Ovary (tissue), 3 donors: Measurements from ENCODE around the gene INSIG1.

Experiments used
- CTCF ChIP-seq, 3 donors: fragments of 450-650 bp in 2 of 3; fragments of 200-600 bp in 1 of 3; IDR thresholded peaks; one replicate each; pipeline versions ENCODE4 v1.5.1 to v1.8.0; 2016 to 2022; ENCODE audit warnings: antibody characterized with exemption in 3 of 3, mild to moderate bottlenecking in 1 of 3
- POLR2A ChIP-seq: fragments of 450-650 bp; IDR thresholded peaks from one replicate; pipeline ENCODE4 v1.6.1; 2017; ENCODE audit warnings: antibody characterized with exemption, mild to moderate bottlenecking, moderate library complexity
- donor health status: DM: no; HTN: no; CAD: no.

GRCh38 chr7:155287284-155287935 is 10.3 kb upstream of the INSIG1 start:
- TF ChIP-seq CTCF (IDR thresholded peaks at IDR 0.05) (no peak), POLR2A (no peak)
